ENCODE data around the gene WNT9A. TPM values are rescaled to one million over a fixed set of nuclear protein-coding genes. Genes with fewer than 3 reads are reported as not detected.

The WNT9A gene
- total RNA-seq, 1 donor from 2014 or later: 3.1 TPM

DNA sequence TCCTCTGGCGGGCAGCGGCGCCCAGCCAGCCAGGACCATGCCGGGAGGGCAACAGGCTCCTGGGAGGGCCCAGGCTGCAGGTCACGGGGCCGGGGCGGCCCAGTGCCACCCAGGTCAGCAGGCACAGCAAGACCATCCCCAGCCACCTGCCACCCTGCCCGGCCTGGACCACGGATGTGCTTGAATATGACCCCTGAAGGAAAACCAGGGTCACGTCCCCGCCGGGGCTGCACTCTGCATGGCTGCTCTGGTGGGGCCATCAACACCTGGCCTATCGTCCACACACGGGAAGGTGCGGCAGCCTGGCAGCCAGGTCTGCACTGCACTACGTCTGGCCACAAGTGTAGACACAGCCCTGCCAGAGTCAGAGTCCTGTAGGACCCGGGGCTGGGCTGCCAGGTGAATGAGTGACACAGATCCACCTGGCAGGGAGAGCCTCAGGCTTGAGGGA is 6.9 kb downstream of the WNT9A start:
- ATAC-seq: no peak

GRCh38 chr1:227939791-227940771 is 7.7 kb downstream of the WNT9A start:
- no peak for ATAC-seq

GRCh38 chr1:227938911-227939790 is 8.6 kb downstream of the WNT9A start:
- ATAC-seq: no peak

DNA sequence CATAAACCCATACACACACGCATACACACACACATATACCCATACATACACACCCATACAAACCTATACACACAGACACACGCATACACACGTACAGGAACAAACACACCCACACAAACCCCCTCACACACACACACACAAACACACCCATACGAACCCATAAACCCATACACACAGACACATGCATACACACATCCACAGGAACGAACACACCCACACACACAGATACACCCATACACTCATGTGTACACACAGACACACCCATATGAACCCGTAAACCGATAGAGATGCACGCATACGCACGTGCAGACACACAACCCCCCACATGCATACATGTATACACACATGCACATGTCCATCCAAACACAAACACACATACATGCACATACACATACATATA is 9.5 kb downstream of the WNT9A start:
- ATAC-seq: no peak

DNA sequence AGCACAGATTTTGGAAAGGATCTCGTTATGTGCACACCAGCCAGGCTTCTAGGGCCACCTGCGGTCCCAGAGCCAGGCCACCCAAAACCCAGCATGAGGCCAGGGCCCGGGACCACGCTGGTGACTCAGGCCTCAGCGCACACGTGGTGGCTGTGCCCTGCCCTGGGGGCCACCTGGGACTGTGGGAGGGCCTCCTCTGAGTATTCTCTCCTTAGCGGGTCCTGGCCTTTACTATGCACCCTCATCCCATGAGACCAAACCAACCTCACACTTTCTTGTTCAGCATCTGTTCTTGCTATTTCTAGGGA is 9.9 kb downstream of the WNT9A start:
- no peak for ATAC-seq

- no peak for ATAC-seq
These were observed 10.5 kb downstream of the WNT9A start for GRCh38 chr1:227937031-227937837.

DNA sequence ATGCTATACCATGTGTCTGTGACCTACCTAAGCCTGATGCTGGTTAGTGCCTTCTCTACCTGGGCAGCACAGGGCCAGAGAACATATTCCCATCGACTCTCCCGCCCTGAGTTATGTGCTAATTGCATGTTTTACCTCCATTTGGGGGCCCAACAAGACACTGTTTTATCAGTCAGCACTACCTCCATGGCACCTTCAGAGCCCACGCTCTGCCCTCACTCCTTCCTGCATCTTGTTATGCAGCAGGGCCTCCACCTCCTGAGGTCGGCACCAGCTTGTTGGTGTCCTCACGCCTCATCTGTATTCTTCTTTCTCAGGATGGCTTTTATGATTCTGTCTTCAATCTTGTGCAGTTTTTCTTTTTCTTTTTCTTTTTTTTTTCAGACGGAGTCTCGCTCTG is 11.9 kb downstream of the WNT9A start:
- ATAC-seq: no peak

GRCh38 chr1:227934476-227935313 is 13.0 kb downstream of the WNT9A start:
- peak; percentile 99 for ATAC-seq

- ATAC-seq: no peak
These were observed 17.8 kb downstream of the WNT9A start for GRCh38 chr1:227929751-227930472.

DNA sequence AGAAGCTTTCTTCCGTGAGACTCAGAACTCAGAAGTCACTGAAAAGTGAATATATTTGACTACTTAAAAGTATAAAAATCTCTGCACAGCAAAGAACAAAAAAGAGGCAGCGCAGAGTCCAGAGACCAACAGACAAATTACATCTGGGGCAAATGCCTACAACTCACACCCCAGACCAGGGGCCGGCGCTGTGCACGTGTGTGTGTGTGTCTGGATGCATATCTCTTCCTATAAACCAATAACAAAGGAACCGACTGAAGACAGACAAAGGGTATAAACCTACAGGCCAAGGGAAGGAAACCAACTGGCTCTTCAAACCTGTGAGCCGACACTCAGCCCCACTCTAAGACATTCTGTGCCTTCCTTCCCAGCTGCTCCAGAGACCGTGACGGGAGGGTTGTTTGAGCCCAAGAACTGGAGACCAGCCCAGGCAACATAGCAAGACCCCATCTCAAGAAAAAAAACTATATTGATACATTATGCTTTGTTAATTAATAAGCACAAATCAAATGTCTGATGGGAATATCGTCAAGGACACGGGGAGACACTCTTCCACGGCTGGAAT is 18.8 kb downstream of the WNT9A start:
- ATAC-seq: no peak

GRCh38 chr1:227927971-227928741 is 19.6 kb downstream of the WNT9A start:
- no peak for ATAC-seq

- ATAC-seq: no peak
These were observed 20.5 kb downstream of the WNT9A start for GRCh38 chr1:227926896-227927885.

DNA sequence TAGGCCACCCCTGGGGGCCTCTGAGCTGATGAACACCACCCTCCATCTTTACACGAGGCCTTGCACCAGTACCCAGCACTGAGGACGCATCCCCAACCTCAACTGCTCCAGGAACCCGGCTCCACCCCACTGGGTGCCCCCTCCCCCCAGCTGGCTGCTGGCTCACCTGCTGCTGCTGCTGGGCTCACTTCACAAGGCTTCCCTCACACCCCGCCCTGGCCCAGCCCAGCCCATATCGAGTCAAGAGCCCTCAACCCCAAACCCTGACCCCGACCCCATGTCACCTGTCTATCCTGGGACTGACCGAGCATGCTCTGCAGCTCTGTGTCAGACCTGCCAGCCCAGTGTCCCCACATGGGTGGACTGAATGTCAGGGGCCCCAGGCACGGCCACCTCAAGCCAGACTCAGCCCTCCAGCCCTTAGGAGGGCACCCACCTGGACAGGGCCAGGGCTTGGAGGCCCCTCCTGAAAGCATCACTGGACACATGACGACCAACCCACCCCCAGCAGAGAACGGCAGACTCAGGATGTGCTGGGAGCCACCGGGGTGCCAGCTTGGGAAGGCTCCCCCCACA is 21.4 kb downstream of the WNT9A start:
- ATAC-seq: no peak

GRCh38 chr1:227925582-227926198 is 22.0 kb downstream of the WNT9A start:
- ATAC-seq: no peak

DNA sequence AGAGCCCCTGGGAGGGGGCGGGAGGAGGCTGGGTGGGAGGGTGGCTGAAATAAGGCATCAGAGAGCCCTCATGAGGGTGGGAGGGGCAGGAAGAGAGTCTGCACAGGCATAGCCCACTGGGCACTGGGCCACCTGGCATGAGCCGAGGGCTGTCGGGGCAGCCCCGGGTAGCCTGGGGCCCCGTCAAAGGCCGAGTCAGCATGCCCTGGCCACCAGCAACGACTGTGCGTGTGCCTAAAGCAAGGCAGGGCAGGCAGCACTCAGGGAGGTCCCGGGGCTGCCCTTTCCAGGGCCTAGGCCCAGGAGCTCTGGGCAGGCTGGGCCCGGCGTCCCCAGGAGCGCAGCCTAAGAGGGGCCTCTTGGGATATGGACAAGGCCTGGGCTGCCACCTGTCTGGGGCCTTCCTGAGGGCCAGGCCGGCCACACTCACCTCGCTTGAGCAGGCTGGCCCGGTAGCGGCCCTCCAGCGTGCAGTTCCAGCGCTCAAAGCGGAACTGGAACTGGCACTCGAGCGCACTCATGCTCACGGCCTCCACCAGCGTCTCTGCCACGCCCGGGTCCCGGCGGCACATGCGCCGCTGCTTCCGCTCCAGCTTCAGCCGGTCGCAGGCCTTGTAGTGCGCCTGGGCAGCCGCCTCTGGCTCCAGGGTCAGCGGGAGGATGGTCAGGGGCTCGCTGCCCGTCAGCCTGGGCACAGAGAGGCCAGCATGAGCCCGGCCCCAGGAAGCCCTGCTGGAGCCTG is 22.7 kb downstream of the WNT9A start:
- ATAC-seq: peak; percentile 67

- no peak for ATAC-seq
These were observed 23.4 kb downstream of the WNT9A start for GRCh38 chr1:227924168-227924832.
